Testis (tissue), 2 donors: ENCODE results near the gene AGBL2.

Experiments
- CTCF ChIP-seq, 3 experiments: fragments of 450-650 bp in 2 of 3; fragments of 200-600 bp in 1 of 3; sonication (generic) in 1 of 3; IDR thresholded peaks; one replicate each; pipeline ENCODE4 v1.5.1; 2016 to 2019; ENCODE audit warnings: antibody characterized with exemption in 3 of 3, mild to moderate bottlenecking in 2 of 3, moderate library complexity in 1 of 3
- POLR2A ChIP-seq: fragments of 450-650 bp; IDR thresholded peaks from one replicate; pipeline ENCODE4 v1.6.1; 2017; ENCODE audit warnings: antibody characterized with exemption, mild to moderate bottlenecking, moderate library complexity

DNA sequence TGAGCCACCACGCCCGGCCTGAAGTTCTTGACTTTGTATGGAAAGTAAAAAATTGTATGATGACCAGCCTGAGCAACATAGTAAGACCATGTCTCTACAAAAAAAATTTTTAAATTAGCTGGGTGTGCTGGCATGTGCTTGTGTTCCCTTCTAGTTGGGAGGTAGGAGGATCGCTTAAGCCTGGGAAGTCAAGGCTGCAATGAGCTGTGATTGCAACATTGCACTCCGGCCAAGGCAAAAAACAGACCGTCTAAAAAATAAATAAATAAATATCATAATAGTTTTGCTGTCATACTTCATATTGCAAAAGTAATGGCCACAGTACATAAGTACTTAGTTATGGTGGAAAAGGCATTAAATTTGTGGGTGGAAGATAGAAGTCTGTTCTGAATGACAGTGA lies 3.4 kb downstream of the AGBL2 start:
- no peak for TF ChIP-seq CTCF (IDR thresholded peaks at IDR 0.05)
- no peak for TF ChIP-seq POLR2A
